Stimulated activated CD8-positive, alpha-beta memory T cell treated with anti-CD3 and anti-CD28 coated beads, Interleukin-15, amount 100 ng/mL, for 24 hours (primary cell): ENCODE measurements around the gene ZNF19.
"Not testable (repeated sequence)": the region's sequence is repeated elsewhere in the genome, so short reads cannot be mapped to it uniquely, and the experiment has no call there.

Experiments
- DNase-seq: peaks from one replicate; pipeline ENCODE4 v3.0.0-alpha.2; 2020; ENCODE audit warnings: low read depth

Gene ZNF19

DNA sequence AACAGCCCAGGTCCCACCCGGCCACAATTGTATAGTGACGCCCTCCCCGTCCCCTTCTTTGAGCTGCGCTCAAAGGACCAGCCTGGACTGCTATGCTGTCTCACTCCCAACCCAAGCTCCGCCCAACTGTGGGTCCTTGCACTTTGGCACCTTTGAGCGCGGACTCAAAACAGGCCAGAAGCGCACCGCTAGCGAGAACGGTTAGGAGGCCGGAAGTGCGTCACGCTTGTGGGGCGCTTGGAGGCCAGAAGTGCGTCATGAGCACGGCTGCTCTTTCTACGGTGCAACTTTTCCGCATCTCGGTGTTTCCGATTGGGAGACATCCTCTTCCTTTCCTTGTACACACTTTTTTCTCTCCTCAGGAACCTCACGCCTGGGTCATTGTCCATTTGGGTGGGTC is at the start of gene ZNF19:
Gene ZNF19, minus strand, starts transcription at position 203 of the 400 bp plus-strand sequence. CDS start 7,210 bp downstream, outside the sequence.
- no peak for DNase-seq

DNA sequence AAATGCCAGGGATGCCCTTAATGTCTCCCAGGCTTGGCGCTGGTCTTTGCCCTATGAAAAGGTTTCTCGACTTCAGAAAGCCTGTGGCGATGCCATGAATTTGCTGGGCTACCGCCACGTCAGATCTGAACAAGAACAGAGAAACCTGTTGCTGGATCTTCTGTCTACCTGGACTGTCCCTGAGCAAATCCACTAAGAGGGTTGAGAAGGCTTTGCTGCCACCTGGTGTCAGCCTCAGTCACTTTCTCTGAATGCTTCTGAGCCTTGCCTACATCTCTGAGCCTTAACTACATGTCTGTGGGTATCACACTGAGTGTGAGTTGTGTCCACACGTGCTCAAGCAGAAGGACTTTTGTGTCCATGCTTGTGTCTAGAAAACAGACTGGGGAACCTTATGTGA is 48.5 kb upstream of the ZNF19 start:
- DNase-seq = no peak

DNA sequence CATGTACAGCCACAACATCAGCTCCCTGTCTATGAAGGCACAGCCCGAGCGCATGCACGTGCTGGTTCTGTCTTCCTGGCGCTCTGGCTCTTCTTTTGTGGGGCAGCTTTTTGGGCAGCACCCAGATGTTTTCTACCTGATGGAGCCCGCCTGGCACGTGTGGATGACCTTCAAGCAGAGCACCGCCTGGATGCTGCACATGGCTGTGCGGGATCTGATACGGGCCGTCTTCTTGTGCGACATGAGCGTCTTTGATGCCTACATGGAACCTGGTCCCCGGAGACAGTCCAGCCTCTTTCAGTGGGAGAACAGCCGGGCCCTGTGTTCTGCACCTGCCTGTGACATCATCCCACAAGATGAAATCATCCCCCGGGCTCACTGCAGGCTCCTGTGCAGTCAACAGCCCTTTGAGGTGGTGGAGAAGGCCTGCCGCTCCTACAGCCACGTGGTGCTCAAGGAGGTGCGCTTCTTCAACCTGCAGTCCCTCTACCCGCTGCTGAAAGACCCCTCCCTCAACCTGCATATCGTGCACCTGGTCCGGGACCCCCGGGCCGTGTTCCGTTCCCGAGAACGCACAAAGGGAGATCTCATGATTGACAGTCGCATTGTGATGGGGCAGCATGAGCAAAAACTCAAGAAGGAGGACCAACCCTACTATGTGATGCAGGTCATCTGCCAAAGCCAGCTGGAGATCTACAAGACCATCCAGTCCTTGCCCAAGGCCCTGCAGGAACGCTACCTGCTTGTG is 47.8 kb upstream of the ZNF19 start:
- no peak for DNase-seq

DNA sequence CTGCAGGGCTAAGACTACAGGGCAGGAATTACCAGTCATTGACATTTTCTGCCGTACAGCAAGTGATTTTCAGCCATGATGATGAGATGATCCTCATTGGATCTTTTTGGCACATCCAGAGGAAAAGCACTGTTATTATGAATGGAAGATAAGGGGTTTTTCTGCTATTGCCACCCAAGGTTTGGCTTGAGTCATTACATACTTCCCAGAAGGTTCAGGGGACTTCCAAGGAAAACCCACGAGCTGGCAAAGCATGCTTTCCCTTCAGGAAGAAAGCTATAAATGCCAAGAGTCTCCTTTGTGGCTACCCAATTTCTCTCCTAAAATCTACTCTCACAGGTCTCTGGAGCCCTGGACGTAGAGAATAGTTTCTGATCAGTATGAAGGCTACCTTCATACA is 43.2 kb upstream of the ZNF19 start:
- DNase-seq = no peak

DNA sequence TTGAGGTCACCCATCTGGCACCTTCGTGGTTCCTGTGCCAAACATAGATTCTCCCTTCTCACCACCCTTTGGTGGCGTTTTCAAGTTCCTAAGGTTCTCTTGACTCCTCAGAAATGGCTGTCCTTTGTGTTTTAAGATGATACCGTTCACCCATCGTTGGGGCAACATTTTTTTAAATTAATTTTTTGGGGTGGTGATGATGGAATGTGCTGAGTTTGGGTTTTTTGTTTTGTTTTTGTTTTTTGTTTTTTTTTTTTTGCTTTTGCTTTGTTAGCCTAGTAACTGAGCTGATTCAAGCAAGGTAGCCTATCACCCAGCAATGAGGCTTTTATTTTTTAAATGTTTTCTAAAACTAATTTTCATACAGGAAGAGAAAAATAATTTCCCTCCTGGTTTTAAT is 39.7 kb upstream of the ZNF19 start:
- DNase-seq = no peak

DNA sequence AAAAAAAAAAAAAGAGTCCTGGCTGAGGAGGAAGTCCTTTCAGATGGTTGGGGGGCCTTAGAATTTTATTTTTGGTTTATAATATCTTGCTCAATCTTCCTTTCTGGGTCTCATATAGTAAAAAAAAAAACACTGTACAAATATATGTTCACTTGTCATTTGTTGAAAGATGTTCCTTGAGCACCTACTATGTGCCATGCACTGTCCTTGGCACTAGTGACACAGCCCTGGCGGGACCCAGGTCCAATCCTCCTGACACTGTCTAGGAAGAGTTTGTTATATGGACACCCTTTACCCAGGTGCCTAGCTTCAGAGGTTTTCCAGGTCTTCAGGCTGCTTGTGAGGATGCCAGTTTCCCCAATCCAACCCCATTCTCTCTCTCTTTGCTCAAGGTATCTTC is 39.1 kb upstream of the ZNF19 start:
- DNase-seq = no peak

DNA sequence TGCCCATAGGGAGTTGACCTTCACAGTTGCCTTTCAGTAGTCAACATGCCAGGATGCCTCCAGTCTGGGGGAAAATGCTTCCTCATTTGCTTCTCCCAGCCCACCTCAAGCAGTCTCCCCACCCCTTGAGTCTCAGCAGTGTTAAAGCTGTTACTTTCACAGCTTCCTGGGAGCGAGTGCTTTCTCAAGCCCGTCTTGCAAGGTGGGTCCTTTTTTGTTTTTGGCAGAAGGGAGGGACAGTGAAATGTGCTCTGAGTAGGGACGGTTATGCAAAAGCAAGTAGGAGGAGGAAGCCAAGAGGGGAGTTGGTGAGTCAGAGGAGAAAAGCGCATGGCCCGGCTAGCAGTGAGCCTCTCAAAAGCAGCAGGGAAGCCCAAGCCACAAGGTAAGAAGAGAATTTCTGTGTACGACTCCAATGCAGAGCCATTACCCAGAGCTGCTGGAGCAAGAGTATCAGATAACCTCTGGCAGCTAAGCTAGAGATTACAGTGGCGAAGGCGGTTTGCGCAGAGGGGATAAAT is 37.0 kb upstream of the ZNF19 start, which contains the start of gene CHST4:
Gene CHST4, plus strand, starts transcription at position 316 of the 521 bp plus-strand sequence. CDS start 10,252 bp downstream, outside the sequence.
- no peak for DNase-seq

DNA sequence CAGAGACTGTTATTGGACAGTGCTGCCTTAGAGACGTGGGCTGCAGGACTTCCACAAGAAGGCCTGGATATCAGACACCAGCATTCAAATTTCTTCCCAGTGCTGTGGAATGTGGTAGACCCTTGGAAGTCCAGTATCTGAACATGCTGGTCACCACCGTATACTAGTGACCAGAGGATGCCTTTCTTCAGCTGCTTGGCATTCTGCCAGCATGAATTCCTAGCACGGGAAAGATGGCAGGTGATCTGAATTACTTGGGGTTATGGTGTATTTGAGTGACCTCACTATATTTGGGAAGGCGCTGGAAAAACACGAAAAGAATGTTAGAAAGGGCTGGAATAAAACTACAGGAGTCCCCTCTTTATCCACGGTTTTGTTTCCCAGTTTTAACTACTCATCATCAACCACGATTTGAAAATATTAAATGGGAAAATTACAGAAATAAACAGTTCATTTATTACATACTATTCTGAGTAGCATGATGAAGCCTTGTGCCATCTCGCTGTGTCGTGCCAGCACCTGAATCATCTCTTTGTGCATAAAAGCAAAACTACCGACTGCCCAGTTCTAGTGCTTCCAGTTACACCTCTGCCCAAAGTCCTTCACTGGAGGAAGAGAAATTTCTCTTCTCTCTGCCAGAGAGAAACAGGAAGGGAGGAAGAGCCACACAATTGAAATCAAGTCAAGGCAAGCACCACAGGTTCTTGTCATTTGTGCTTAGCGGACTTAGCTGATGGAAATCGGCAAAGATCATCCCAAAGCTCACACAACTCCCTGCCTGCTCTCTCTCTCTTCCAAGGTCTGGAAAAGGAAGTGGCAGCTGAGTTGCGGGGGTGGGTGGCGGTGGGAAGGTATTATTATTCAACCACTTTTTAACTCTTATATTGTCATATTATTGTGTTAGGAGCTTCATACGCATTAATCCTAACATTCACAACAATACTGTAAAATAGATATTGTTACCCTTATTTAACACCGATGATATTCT is 35.7 kb upstream of the ZNF19 start:
- DNase-seq = no peak

DNA sequence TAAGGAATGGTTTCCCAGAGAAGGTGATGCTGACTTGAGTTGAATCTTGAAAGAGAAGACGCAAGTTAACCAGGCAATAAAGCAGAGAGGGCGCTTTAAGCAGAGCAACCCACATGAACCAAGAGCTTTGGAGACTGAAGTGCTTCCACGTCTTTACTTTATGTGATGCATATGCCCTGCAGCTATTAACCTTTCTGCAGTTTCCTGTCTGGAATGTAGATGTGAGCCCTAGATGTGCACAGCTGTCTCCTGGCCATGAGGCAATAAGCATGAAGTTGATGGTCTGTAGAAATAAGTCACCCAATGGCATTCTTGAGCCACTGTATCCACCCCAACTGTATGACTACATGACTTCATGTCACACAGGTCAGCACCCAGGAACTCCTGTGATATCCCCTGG is 31.4 kb upstream of the ZNF19 start:
- DNase-seq = no peak

DNA sequence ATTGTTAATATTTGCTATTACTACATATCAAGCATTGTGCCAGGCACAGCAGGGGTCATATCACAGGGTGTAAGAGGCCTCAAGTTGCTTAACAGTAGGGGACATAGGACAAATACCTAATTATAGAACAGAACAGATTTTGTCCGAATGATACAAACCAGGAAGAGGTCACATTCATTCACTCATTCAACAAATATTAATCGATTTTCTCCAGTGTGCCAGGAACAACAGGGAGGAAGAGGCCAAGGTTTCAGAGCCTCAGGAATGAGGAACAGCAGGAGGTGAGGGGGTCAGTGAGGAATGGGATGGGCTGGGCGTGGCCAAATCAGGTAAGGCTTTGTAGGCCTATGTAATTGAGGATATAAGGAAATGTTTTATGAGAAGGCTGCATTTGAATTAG is 25.9 kb upstream of the ZNF19 start:
- DNase-seq = no peak

DNA sequence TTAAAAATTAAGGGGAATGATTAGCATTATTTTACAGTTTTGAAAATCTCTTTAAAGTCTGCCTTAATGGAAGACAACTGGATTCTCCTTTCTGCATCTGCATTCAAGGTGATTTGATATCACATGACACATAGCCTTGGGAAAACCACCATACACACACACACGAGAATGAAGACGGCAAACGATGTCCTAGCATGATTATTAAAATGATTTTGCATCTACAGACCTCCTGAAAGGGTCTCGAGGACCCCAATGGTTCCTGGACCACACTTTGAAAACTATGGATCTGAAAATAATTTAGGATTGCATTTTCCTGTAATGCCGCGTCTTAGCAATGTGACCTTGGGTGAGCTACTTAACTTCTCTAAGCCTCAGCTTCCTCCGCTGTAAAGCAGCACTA is 25.4 kb upstream of the ZNF19 start:
- DNase-seq = no peak

DNA sequence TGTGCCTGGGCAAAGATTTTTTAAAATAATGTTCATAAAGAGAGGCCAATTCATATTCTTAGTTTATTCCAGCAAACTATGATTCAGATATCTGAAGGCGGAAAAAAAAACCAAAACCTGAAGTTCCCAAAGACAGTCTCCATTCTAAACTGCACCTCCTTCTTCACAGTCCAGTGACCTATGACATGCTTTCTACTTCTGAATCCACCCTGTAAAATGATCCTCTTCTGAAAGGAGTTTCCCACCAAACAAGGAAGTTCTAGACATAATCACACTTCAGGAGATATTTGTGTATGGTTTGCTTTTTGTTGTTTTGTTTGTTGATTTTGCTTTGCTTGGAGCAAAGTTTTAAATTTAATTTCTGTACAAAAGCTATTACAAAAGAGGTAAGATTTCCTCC is 24.2 kb upstream of the ZNF19 start:
- DNase-seq = no peak

DNA sequence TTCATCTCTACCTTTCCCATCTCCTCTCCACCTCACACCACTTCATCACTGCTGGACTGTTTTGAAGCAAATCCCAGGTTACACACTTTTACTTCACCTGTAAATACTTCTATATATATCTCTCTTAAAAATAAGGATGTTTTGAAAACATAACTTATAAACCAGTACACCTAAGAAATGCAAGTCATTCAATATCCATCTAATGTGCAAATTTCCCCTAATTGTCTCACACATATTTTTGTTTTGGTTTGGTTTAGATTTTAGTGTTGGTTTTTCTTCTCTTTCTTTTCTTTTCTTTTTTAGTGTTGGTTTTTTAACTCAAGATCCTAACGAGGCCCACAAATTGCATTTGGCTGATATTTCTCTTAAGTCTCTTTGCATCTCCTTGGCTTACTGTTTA is 17.9 kb upstream of the ZNF19 start:
- no peak for DNase-seq

DNA sequence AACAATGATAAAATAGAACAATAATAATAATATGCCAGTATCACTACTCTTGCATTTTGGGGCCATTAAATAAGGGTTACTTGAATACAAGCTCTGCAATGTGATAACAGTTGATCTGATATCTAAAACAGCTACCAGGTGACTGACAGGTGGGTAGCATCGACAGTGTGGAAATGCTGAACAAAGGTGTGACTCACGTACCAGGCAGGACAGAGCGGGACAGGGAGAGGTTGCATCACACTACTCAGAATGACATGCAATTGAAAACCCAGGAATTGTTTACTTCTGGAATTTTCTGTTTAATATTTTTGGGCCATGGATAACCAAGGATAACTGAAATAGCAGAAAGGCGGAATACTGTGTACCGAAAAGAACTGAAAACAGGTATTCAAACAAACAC is 15.8 kb upstream of the ZNF19 start:
- no peak for DNase-seq

DNA sequence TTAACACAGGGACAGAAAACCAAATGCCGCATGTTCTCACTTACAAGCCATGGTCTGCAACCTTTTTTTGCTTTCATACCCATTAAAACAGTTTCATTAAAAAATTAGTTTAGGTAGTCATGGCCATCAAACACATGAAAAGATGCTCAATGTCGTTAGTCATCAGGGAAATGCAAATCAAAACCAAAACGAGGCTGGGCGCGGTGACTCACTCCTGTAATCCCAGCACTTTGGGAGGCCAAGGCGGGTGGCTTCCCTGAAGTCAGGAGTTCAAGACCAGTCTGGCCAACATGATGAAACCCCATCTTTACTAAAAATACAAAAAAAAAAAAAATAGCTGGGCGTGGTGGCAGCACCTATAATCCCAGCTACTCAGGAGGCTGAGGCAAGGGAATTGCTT is 14.9 kb upstream of the ZNF19 start:
- DNase-seq = not testable (repeated sequence)

DNA sequence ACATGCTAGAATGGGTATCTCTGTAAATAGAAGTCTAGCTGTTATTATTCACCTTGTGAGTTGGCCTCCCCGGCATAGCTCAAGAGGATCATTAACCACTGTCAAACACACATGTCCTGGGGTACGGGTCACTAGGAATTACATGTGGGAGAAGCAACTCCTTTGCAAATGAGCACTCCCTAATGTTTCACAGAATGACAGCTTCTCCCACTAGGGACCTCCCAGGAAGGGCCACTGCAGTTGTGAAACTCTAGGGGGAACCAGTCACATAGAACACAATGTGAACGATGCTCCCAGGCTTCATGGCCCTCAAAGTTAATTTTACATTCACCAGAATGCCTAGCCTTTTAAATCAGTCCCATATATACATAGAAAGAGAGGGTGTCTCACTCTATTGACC is 12.4 kb upstream of the ZNF19 start:
- no peak for DNase-seq

DNA sequence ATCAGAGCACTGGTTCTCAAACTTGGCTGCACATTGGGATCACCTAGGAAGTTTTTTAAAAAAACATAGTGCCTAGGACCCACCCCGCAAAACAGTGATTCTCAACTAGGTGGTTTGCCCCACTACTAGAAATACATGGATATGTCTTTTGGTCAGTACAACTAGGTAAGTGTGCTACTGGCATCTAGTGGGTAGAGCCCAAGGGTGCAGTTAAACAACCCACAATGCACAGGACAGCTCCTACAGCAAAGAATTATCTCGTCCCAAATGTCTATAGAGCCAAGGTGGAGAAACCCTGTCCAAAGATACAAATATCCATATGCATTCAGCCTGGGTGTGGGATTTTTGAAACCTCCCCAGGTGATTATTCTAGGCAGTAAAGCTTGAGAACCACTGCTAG is 11.8 kb upstream of the ZNF19 start:
- no peak for DNase-seq

DNA sequence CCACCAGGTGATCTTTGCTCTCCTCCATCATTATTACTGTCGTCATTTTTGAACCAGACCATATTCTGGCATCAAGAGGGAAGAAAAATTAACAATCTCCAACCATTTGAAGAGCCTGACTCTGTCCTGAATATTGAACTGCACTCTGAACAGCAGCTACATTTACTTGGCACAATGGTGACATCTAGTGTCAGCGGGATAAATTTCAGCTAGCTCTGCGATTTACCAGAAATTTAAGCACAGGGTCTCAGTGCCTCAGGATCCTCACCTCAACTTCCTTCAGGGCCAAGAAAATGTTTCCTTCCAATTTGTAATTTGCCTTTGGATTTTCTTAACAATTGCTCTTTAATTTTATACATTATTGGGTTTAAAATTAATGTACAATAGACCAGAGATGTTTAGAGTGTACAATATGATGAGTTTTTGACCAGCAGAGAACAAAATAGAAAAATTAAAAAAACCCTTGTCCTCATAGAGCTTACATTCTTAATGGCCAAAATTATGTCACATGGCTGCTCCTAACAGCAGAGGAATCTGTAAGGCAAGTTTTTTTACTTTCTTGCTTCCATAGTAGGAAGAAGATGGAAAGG is 10.7 kb upstream of the ZNF19 start:
- DNase-seq = no peak

DNA sequence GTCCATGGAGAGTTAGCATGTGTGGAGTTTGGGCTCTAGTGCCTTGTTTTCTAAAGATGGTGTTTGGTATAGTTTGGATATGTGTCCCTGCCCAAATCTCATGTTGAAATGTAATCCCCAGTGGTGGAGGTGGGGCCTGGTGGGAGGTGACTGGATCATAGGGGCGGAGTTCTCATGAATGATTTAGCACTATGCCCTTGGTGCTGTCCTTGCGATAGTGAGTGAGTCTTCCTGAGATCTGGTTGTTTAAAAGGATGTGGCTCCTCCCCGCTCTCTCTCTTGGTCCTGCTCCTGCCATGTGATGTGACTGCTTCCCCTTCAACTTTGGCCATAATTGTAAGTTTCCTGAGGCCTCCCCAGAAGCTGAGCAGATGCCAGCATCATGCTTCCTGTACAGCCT is 8.9 kb upstream of the ZNF19 start:
- no peak for DNase-seq

DNA sequence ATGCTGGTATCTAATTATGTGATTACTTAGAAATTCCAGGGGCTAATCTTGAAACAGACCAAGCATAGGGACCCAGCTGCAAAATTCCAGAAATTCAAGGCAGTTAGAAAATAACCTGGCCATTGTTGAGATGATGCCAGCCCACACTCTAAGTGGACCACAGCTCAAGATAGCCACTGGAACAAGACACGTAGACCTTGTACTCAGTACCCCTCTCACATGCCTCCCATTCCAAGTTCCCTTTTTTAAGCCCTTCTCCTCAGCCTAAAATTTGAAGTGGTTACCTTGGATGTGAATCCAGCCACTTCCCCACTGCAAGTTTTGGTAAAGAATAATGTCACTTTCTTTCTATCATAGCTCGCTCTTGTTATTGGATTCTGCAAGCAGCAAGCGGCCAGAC is 4.1 kb upstream of the ZNF19 start:
- DNase-seq = no peak

DNA sequence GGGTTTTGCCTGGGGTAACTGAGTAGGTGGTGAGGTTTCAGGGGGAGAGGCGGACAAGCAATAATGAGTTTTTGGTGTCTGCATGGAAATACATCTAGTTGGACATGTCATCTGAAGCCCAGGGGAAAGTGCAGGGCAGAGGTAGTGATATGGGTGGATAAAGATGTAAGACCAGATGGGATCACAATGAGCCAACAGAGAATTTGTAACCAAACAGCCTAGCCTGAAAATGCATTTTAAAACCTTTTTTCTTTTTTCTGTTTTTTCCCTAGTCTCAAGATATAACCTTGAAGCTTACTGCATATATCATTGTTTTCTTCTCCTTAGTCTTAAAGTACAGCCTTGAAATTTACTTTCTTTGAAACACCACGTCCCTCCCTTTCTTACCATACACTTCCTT is 3.7 kb upstream of the ZNF19 start:
- no peak for DNase-seq

DNA sequence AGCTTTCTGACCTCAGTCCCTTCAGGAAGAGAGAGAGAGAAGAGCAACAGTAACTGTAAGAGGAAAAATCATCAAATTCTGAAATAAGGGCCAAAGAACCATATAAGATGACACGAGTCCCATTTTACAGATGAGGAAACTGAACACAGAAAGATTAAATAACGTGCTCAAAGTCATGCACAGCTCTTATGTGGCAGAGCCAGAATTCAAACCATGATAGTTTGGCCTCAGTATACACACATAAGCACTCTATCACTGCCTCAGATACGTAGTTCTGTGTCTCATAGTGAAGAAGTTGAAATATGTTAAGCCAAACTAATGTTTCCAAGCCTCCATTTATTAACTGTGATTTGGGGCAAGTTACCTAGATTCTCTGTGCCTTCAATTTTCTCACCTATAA is 1.9 kb upstream of the ZNF19 start:
- no peak for DNase-seq

DNA sequence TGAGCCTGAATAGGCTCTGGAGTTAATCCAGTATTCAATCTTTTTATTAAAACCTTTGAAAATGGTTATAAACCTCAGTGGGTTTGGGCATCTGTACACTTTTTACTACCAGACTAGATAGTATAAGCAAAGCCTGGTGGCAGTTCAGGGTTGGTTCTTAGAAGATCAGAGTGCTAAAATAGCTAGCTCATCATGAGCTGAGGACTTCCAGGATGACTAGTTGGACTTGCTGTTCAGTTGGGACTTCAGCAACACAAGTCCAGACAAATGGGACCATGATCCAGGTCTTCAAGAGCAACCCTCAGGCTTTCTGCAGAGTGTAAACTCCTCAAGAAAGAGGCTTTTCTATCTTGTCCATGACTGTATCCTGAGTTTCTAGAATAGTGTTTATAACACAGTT is 1.2 kb upstream of the ZNF19 start:
- no peak for DNase-seq
